OCI-LY1 (cell line): ENCODE measurements around the gene MAN1C1.

Experiments used
- CTCF ChIP-seq: fragments of 200-600 bp; sonication (generic), shearing (Covaris generic); IDR thresholded peaks from 2 replicates; pipeline ENCODE4 v1.5.1; 2017; ENCODE audit warnings: mild to moderate bottlenecking, antibody characterized with exemption, low read length, moderate library complexity, mixed read lengths
- EZH2 ChIP-seq: fragments of 200-600 bp; sonication (generic), shearing (Covaris generic); IDR thresholded peaks from 2 replicates; pipeline ENCODE4 v1.8.0; 2017; ENCODE audit warnings: borderline replicate concordance, mixed run types, mild to moderate bottlenecking, antibody characterized with exemption, low read length, moderate library complexity, mixed read lengths

- TF ChIP-seq CTCF (no peak), EZH2 (no peak)
These were observed 128.2 kb downstream of the MAN1C1 start for GRCh38 chr1:25744636-25745425.
